Right atrium auricular region (tissue), 2 donors: ENCODE results near the gene CCBE1. TPM values are rescaled to one million over a fixed set of nuclear protein-coding genes. Genes with fewer than 3 reads are reported as not detected.

Experiments used
- DNase-seq: peaks from one replicate; pipeline ENCODE4 v3.0.0-alpha.2; 2019; ENCODE audit warnings: low spot score
- H3K27ac ChIP-seq, 2 donors: fragments of 200-600 bp; sonication (generic); 1 replicate in 1 of 2; 2 replicates in 1 of 2; pipeline ENCODE4 v1.5.1; 2016 to 2019
- H3K27me3 ChIP-seq, 2 donors: fragments of 200-600 bp; sonication (generic); one replicate each; pipeline versions ENCODE4 v1.5.1 to v1.6.0; 2017 to 2019
- H3K36me3 ChIP-seq: fragments of 200-600 bp; sonication (generic); one replicate; pipeline ENCODE4 v1.5.1; 2016
- H3K4me1 ChIP-seq, 2 donors: fragments of 200-600 bp; sonication (generic); one replicate each; pipeline versions ENCODE4 v1.5.1 to v1.6.0; 2017 to 2019
- H3K4me3 ChIP-seq, 2 donors: fragments of 200-600 bp; sonication (generic); 1 replicate in 1 of 2; 2 replicates in 1 of 2; pipeline ENCODE4 v1.5.1; 2017 to 2019; ENCODE audit warnings: mild to moderate bottlenecking in 1 of 2, moderate library complexity in 1 of 2
- H3K9me3 ChIP-seq, 2 donors: fragments of 200-600 bp; sonication (generic); one replicate each; pipeline ENCODE4 v1.5.1; 2019
- total RNA-seq, 2 donors: library from RNA; depleted of rRNA; stranded (reverse); fragments of >200 nt; gene quantifications; one replicate each; pipeline ENCODE4 v1.1.0, GENCODE V29; 2016
- TF ChIP-seq, protein P1 (sequence below), 2 donors: fragments of 200-600 bp; sonication (generic); IDR thresholded peaks; one replicate each; pipeline ENCODE4 v1.5.1; 2019; ENCODE audit warnings: antibody characterized with exemption in 2 of 2

CCBE1 gene
- total RNA-seq, 2 donors from 2014 or later, result 0.44 to 0.94 TPM

GRCh38 chr18:59478591-59478990, 218.6 kb downstream of the CCBE1 start:
- Histone ChIP-seq H3K36me3 (no peaks in the 10 kb centered on the region), H3K9me3 (no peaks in the 10 kb centered on the region), H3K27ac (no peak overlapping the region), H3K4me1 (no peaks in the 10 kb centered on the region), H3K27me3 (no peaks in the 10 kb centered on the region), H3K4me3 (no peak overlapping the region)
- TF ChIP-seq, protein P1, sequence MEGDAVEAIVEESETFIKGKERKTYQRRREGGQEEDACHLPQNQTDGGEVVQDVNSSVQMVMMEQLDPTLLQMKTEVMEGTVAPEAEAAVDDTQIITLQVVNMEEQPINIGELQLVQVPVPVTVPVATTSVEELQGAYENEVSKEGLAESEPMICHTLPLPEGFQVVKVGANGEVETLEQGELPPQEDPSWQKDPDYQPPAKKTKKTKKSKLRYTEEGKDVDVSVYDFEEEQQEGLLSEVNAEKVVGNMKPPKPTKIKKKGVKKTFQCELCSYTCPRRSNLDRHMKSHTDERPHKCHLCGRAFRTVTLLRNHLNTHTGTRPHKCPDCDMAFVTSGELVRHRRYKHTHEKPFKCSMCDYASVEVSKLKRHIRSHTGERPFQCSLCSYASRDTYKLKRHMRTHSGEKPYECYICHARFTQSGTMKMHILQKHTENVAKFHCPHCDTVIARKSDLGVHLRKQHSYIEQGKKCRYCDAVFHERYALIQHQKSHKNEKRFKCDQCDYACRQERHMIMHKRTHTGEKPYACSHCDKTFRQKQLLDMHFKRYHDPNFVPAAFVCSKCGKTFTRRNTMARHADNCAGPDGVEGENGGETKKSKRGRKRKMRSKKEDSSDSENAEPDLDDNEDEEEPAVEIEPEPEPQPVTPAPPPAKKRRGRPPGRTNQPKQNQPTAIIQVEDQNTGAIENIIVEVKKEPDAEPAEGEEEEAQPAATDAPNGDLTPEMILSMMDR (IDR thresholded peaks at IDR 0.05), result no peak
- no peak for DNase-seq

DNA sequence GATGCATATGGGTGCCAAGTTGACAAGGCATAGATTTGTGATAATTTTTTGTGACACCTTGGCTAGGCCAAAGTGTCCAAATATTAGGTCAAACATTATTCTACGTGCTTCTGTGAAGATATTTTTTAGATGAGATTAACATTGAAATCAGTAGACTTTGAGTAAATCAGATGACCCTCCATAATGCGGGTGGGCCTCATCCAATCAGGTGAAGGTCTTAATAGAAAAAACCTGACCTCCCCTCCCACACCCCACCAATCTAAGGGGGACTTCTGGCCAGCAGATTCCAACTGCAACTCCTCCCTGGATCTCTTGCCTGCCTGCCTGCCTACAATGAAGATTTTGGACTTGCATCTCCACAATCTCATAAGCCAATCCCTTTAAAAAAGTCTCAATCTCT, 219.4 kb downstream of the CCBE1 start:
- no peak for DNase-seq
- TF ChIP-seq, protein P1 (IDR thresholded peaks at IDR 0.05), result no peak
- no peak overlapping the region for H3K4me3 ChIP-seq
- no peaks in the 10 kb centered on the region for H3K27me3 ChIP-seq
- no peaks in the 10 kb centered on the region for H3K9me3 ChIP-seq
- H3K36me3 ChIP-seq, result no peaks in the 10 kb centered on the region
- H3K27ac ChIP-seq, result no peak overlapping the region
- no peaks in the 10 kb centered on the region for H3K4me1 ChIP-seq

DNA sequence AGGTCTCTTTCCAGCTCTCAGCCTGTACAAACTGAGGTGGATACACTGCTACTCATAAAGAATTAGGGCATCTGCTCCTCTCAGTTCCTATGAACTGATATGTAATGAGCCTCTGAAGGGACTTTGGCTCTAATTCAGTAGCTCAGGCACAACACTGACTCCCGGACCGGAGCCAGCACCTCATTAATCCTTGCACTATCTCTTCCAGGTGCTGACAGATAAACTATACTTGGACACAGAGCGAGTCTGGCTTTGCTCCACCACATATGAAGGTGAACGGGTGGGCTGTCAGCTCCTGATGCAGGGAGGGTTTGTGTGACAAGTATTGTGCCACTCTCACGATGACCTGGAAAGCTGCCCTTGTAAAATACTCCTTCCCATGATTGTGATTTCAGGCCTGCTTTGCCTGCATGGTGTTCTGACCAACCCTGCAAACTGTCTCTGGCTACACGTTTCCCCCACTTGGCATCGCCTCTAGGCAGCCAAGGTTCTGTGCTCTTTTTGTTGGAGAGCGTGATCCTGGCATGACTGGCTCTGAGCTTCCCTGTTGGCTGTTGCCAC, 226.6 kb downstream of the CCBE1 start:
- TF ChIP-seq, protein P1 (IDR thresholded peaks at IDR 0.05), result no peak
- Histone ChIP-seq H3K9me3 (no peaks in the 10 kb centered on the region), H3K4me3 (no peak overlapping the region), H3K4me1 (peaks cover 0 to 11% of the 10 kb centered on the region in 2 donors), H3K27ac (peak overlapping the region; percentile 71 to 80), H3K36me3 (no peaks in the 10 kb centered on the region), H3K27me3 (no peaks in the 10 kb centered on the region)
- no peak for DNase-seq

GRCh38 chr18:59469463-59470180, 227.6 kb downstream of the CCBE1 start:
- Histone ChIP-seq H3K27me3 (no peaks in the 10 kb centered on the region), H3K9me3 (no peaks in the 10 kb centered on the region), H3K27ac (peak overlapping the region; percentile 71 to 80), H3K36me3 (no peaks in the 10 kb centered on the region), H3K4me3 (no peak overlapping the region), H3K4me1 (peaks cover 0 to 11% of the 10 kb centered on the region in 2 donors)
- TF ChIP-seq, protein P1 (IDR thresholded peaks at IDR 0.05), result no peak
- DNase-seq, result no peak

DNA sequence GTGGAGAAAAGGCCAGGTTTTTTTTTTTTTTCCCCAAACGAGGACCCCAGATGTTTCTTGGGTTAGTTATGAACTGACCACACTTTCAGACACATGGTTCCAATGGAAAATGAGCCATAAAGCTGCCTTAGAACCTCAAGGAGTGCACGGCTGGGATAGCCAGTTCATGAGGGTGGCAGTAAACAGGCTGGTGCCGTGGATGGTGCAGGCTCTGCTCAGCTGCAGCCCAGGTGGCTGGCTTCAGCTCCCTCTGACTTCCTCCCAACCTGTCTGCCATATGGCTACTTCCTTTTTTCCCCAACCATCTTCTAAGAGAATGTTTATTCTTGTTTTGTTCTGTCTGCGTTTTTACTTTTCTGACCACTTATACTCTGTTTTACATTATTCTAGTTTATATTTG, 228.4 kb downstream of the CCBE1 start:
- TF ChIP-seq, protein P1 (IDR thresholded peaks at IDR 0.05), result no peak

More for the DNA sequence above, 228.4 kb downstream of the CCBE1 start:
- Histone ChIP-seq H3K27me3 (no peaks in the 10 kb centered on the region), H3K9me3 (no peaks in the 10 kb centered on the region), H3K4me1 (peaks cover 0 to 11% of the 10 kb centered on the region in 2 donors), H3K27ac (peak overlapping the region; percentile 71 to 80), H3K4me3 (no peak overlapping the region), H3K36me3 (no peaks in the 10 kb centered on the region)
- no peak for DNase-seq
